K562 (cell line): ENCODE results near the gene CPM. TPM values are rescaled to one million over a fixed set of nuclear protein-coding genes. Genes with fewer than 3 reads are reported as not detected.

Experiments
- ATAC-seq: fragments of 200-7000 bp; cut with Tn5 transposase; 3 replicates; pipeline ENCODE4 v1.9.1; 2020; ENCODE audit warnings: moderate library complexity
- BruUV-seq: library from RNA; stranded (reverse); fragments of 400-500 nt; replicated peaks from 2 replicates; lab custom pipeline; 2021; lab: Mats Ljungman, UMichigan
- CTCF ChIA-PET: fragments of 300-600 bp; formaldehyde crosslinking; extraction: SDS; loops from one replicate; lab custom pipeline; 2021; ENCODE audit warnings: low intra/inter-chr PET ratio; lab: Yijun Ruan, JAX
- POLR2A ChIA-PET: fragments of 300-600, 350-650 bp; sonication (Branson Sonifier 250); formaldehyde crosslinking; extraction: SDS; loops from one replicate; lab custom pipeline; 2021; ENCODE audit warnings: antibody characterized with exemption, inconsistent platforms; lab: Yijun Ruan, JAX
- DNase-seq, 4 experiments: peaks; one replicate each; pipeline versions ENCODE4 v3.0.0 to v3.0.0-alpha.2; 2011 to 2018; ENCODE audit warnings: low spot score in 3 of 4, mixed read lengths in 3 of 4; ENCODE audit errors: extremely low read depth in 1 of 4
- FAIRE-seq: peaks from 2 replicates; lab custom pipeline; 2011; peaks lifted over from hg19 to GRCh38; lab: Jason Lieb, UNC
- H2AFZ ChIP-seq: 2 replicates; pipeline ENCODE4 v1.6.0; 2011; ENCODE audit warnings: low read depth, low read length, control low read depth, inconsistent platforms
- H3K27ac ChIP-seq: fragments of 200-600 bp; 3 replicates; pipeline ENCODE4 v1.8.0; 2011; ENCODE audit warnings: low read depth, mild to moderate bottlenecking, control low read depth, inconsistent platforms, low read length, moderate library complexity, mixed read lengths; ENCODE audit errors: extremely low read depth
- H3K27me3 ChIP-seq, 2 experiments: fragments of 300-600 bp in 1 of 2; 2 replicates in 1 of 2; 3 replicates in 1 of 2; pipeline versions ENCODE4 v1.6.0 to v1.8.0; 2011; ENCODE audit warnings: inconsistent platforms in 2 of 2, low read length in 2 of 2, mild to moderate bottlenecking in 1 of 2, mixed read lengths in 1 of 2, moderate library complexity in 1 of 2; ENCODE audit not compliant: control insufficient read depth in 2 of 2, insufficient read depth in 2 of 2
- H3K36me3 ChIP-seq: fragments of 300-600 bp; 3 replicates; pipeline ENCODE4 v1.8.0; 2011; ENCODE audit warnings: mild to moderate bottlenecking, low read length, inconsistent platforms; ENCODE audit not compliant: control insufficient read depth, insufficient read depth
- H3K4me1 ChIP-seq, 2 experiments: fragments of 200-600 bp in 1 of 2; replicated peaks in 1 of 2; 2 replicates in 1 of 2; 3 replicates in 1 of 2; pipeline versions ENCODE4 v1.5.1 to v1.8.0; 2011; ENCODE audit warnings: inconsistent platforms in 2 of 2, low read length in 2 of 2, mild to moderate bottlenecking in 1 of 2, mixed read lengths in 1 of 2, moderate library complexity in 1 of 2; ENCODE audit not compliant: control insufficient read depth in 2 of 2, insufficient read depth in 2 of 2
- H3K4me2 ChIP-seq: 2 replicates; pipeline ENCODE4 v1.6.1; 2011; ENCODE audit warnings: low read length, control low read depth, inconsistent platforms, mixed read lengths; ENCODE audit not compliant: insufficient read depth
- H3K4me3 ChIP-seq: fragments of 200-600 bp; sonication (generic), shearing (Covaris generic); 2 replicates; pipeline ENCODE4 v1.5.1; 2016; ENCODE audit warnings: control low read depth, inconsistent platforms
- H3K79me2 ChIP-seq: fragments of 200-600 bp; 3 replicates; pipeline ENCODE4 v1.8.0; 2011; ENCODE audit warnings: low read length, inconsistent platforms; ENCODE audit not compliant: control insufficient read depth, insufficient read depth
- H3K9ac ChIP-seq, 2 experiments: 2 replicates each; pipeline versions ENCODE4 v1.6.0 to v1.6.1; 2011; ENCODE audit warnings: low read depth in 2 of 2, low read length in 2 of 2, control low read depth in 1 of 2, inconsistent platforms in 1 of 2, mild to moderate bottlenecking in 1 of 2, mixed read lengths in 1 of 2; ENCODE audit not compliant: insufficient read depth in 1 of 2
- H3K9me1 ChIP-seq: one replicate; pipeline ENCODE4 v1.6.0; 2011; ENCODE audit warnings: inconsistent platforms, mild to moderate bottlenecking, low read length, moderate library complexity; ENCODE audit not compliant: control insufficient read depth, insufficient read depth
- H3K9me3 ChIP-seq: replicated peaks from 2 replicates; pipeline ENCODE4 v1.5.1; 2011; ENCODE audit warnings: low read depth, low read length, inconsistent platforms; ENCODE audit not compliant: control insufficient read depth, insufficient read depth
- H4K20me1 ChIP-seq: replicated peaks from 2 replicates; pipeline ENCODE4 v1.6.1; 2011; ENCODE audit warnings: low read length, inconsistent platforms, mixed read lengths; ENCODE audit not compliant: control insufficient read depth, insufficient read depth
- MGA ChIP-seq: fragments of 450-650 bp; IDR thresholded peaks from 2 replicates; pipeline ENCODE4 v1.6.1; 2016; ENCODE audit warnings: mild to moderate bottlenecking, moderate library complexity
- THRB ChIP-seq: fragments of 450-650 bp; formaldehyde crosslinking; conservative IDR thresholded peaks from 2 replicates; pipeline ENCODE4 v1.4.0; 2022; ENCODE audit warnings: mild to moderate bottlenecking, missing genetic modification characterization
- TSC22D4 ChIP-seq: fragments of 450-650 bp; IDR thresholded peaks from 2 replicates; pipeline ENCODE4 v1.6.1; 2016; ENCODE audit warnings: missing genetic modification characterization, missing biosample characterization, control low read depth
- YBX1 ChIP-seq: fragments of 450-650 bp; IDR thresholded peaks from 2 replicates; pipeline ENCODE4 v1.7.1; 2016; ENCODE audit warnings: mild to moderate bottlenecking
- ZNF507 ChIP-seq: conservative IDR thresholded peaks from 2 replicates; pipeline ENCODE4 v1.6.1; 2017; ENCODE audit warnings: missing genetic modification characterization, missing compliant biosample characterization
- WGBS: fragments of 100-300 bp; shearing (Covaris generic); methylation state at CpG from one replicate; pipeline ENCODE4 v1.1.6; 2016; ENCODE audit warnings: low coverage, mixed read lengths; ENCODE audit not compliant: insufficient coverage; ENCODE audit errors: missing lambda C conversion rate; 5-methylcytosine and 5-hydroxymethylcytosine counted together
- in situ Hi-C: fragments of 300-500 bp; cut with MboI; formaldehyde crosslinking; loops from 4 replicates; pipeline ENCODE4 v1.15.0; 2018; ENCODE audit warnings: inconsistent platforms, mixed read lengths
- intact Hi-C: fragments of 100-400 bp; cut with micrococcal nuclease; formaldehyde crosslinking; loops from 2 replicates; pipeline ENCODE4 v1.14.2; 2022
- polyA plus RNA-seq, 8 experiments: library from polyadenylated mRNA; depleted of rRNA in 4 of 8; stranded (reverse) in 5 of 8; unstranded in 3 of 8; fragments of >200 nt; fragmentation: Nextera tagmentation in 2 of 8; fragmentation: Illumina TruSeq in 1 of 8; extraction: Ambion mirVana in 2 of 8; extraction: Trizol in 1 of 8; gene quantifications; 2 replicates each; pipeline versions ENCODE4 v1.2.1 to v1.2.3, GENCODE V29; 2011 to 2014; ENCODE audit warnings: inconsistent platforms in 1 of 8, missing spikeins in 1 of 8
- total RNA-seq, 7 experiments: library from RNA; depleted of rRNA in 6 of 7; stranded (reverse); fragments of >200 nt in 6 of 7; fragmentation: Illumina TruSeq in 2 of 7; extraction: Trizol in 2 of 7; gene quantifications; 2 replicates each; pipeline versions ENCODE4 v1.2.1 to v1.2.3, GENCODE V29; 2011 to 2021; ENCODE audit warnings: low replicate concordance in 1 of 7

Gene CPM
- total and polyA plus RNA-seq, 9 of the 15 experiments (the other 6 are each of a cell fraction or from before 2014, with no cell fraction given): 0.31 TPM; not detected in 8

GRCh38 chr12:68901145-68901544 lies 31.8 kb downstream of the CPM start:
- DNase-seq: no peak
- Histone ChIP-seq H3K9ac (no peak overlapping the region), H2AFZ (no peak overlapping the region), H3K27me3 (peaks cover 12 to 16% of the 10 kb centered on the region in 2 experiments; a peak in 4 of 5 replicates), H3K9me1 (no peaks in the 10 kb centered on the region), H3K36me3 (no peaks in the 10 kb centered on the region), H3K27ac (no peak overlapping the region), H3K4me1 (no peaks in the 10 kb centered on the region; a peak in 1 of 5 replicates), H3K4me3 (no peak overlapping the region), H4K20me1 (no peaks in the 10 kb centered on the region; the same call in 1 of the 2 replicates), H3K4me2 (no peak overlapping the region), H3K79me2 (no peaks in the 10 kb centered on the region), H3K9me3 (no peaks in the 10 kb centered on the region)
- no peak for ATAC-seq
- TF ChIP-seq MGA: no peak
- no peak for TF ChIP-seq THRB
- no peak for TF ChIP-seq ZNF507 (tag)
- TF ChIP-seq TSC22D4 (tag): no peak
- TF ChIP-seq YBX1: no peak
- FAIRE-seq: no peak
- 0% methylated on average over 2 of the region's 2 CpGs for WGBS
- BruUV-seq: no TSS peak
- CTCF ChIA-PET: no interaction called here
- in situ Hi-C loops (no loop called here), intact Hi-C loops (no loop called here)
- POLR2A ChIA-PET: interaction anchor here (1.1 kb wide), 2 partner anchors 9 kb away, joined by 3 to 4 read pairs; no protein-coding TSS in a partner anchor
